WTC11 (cell line): ENCODE data around the gene SERPINI2. TPM values are rescaled to one million over a fixed set of nuclear protein-coding genes. Genes with fewer than 3 reads are reported as not detected.

Experiments used
- ATAC-seq: fragments of 200-7000 bp; cut with Tn5 transposase; 2 replicates; pipeline ENCODE4 v1.10.0; 2021; ENCODE audit warnings: mild to moderate bottlenecking, moderate library complexity
- CTCF ChIA-PET: fragments of 300-600 bp; sonication (Branson Sonifier 250); formaldehyde crosslinking; loops from one replicate; lab custom pipeline; 2021; ENCODE audit warnings: antibody characterized with exemption; lab: Charles Lee
- POLR2A ChIA-PET: fragments of 350-600 bp; sonication (Branson Sonifier 250); formaldehyde crosslinking; loops from one replicate; lab custom pipeline; 2021; ENCODE audit warnings: antibody characterized with exemption; lab: Charles Lee
- DNase-seq: peaks from one replicate; pipeline ENCODE4 v3.0.0; 2021; ENCODE audit warnings: low spot score
- H3K27ac Mint-ChIP-seq: 2 replicates; pipeline ENCODE4 v1.8.0; 2021; ENCODE audit warnings: mixed read lengths
- H3K27me3 Mint-ChIP-seq: 2 replicates; pipeline ENCODE4 v1.8.0; 2021; ENCODE audit warnings: low read depth, mild to moderate bottlenecking, moderate library complexity, mixed read lengths
- H3K36me3 Mint-ChIP-seq: 2 replicates; pipeline ENCODE4 v1.8.0; 2021; ENCODE audit warnings: mixed read lengths
- H3K4me1 Mint-ChIP-seq: 2 replicates; pipeline ENCODE4 v1.8.0; 2022; ENCODE audit warnings: mixed read lengths
- H3K4me3 Mint-ChIP-seq: 2 replicates; pipeline ENCODE4 v1.8.0; 2021; ENCODE audit warnings: mild to moderate bottlenecking, moderate library complexity, mixed read lengths
- H3K9me3 Mint-ChIP-seq: 2 replicates; pipeline ENCODE4 v1.8.0; 2021; ENCODE audit warnings: mixed read lengths
- ATF1 ChIP-seq: sonication (generic); formaldehyde crosslinking; IDR thresholded peaks from 2 replicates; pipeline ENCODE4 v1.8.1; 2023; ENCODE audit warnings: mild to moderate bottlenecking, moderate library complexity, missing genetic modification reagents
- CBFB ChIP-seq: sonication (generic); formaldehyde crosslinking; IDR thresholded peaks from 2 replicates; pipeline ENCODE4 v1.8.1; 2022; ENCODE audit warnings: mild to moderate bottlenecking, low read depth, missing genetic modification reagents
- FOXK1 ChIP-seq: sonication (generic); formaldehyde crosslinking; IDR thresholded peaks from 2 replicates; pipeline ENCODE4 v1.8.0; 2022; ENCODE audit warnings: mild to moderate bottlenecking, moderate library complexity, missing genetic modification reagents
- GRHL2 ChIP-seq: fragments of 250-450 bp; sonication (Bioruptor Pico); IDR thresholded peaks from 2 replicates; pipeline ENCODE4 v1.8.0; 2022; ENCODE audit warnings: mild to moderate bottlenecking, moderate library complexity; ENCODE audit not compliant: insufficient replicate concordance, severe bottlenecking
- NFATC4 ChIP-seq: fragments of 250-450 bp; sonication (Bioruptor Pico); IDR thresholded peaks from 2 replicates; pipeline ENCODE4 v1.9.0; 2021; ENCODE audit warnings: mild to moderate bottlenecking
- NR2C2 ChIP-seq: sonication (generic); formaldehyde crosslinking; IDR thresholded peaks from 2 replicates; pipeline ENCODE4 v1.8.0; 2022; ENCODE audit warnings: mild to moderate bottlenecking, missing genetic modification reagents
- RORB ChIP-seq: fragments of 250-450 bp; sonication (Bioruptor Pico); IDR thresholded peaks from 2 replicates; pipeline ENCODE4 v1.9.0; 2021; ENCODE audit warnings: mild to moderate bottlenecking
- SP1 ChIP-seq: sonication (generic); formaldehyde crosslinking; conservative IDR thresholded peaks from 2 replicates; pipeline ENCODE4 v1.8.1; 2022; ENCODE audit warnings: missing genetic modification reagents
- TEAD1 ChIP-seq: sonication (generic); formaldehyde crosslinking; IDR thresholded peaks from 2 replicates; pipeline ENCODE4 v1.8.0; 2022; ENCODE audit warnings: mild to moderate bottlenecking, missing genetic modification reagents
- ZNF263 ChIP-seq: sonication (generic); formaldehyde crosslinking; IDR thresholded peaks from 2 replicates; pipeline ENCODE4 v1.8.1; 2022; ENCODE audit warnings: low read depth, mild to moderate bottlenecking, moderate library complexity, missing genetic modification reagents
- ZNF423 ChIP-seq: fragments of 250-450 bp; sonication (Bioruptor Pico); IDR thresholded peaks from 2 replicates; pipeline ENCODE4 v2.1.2; 2022; ENCODE audit warnings: mild to moderate bottlenecking, moderate library complexity
- total RNA-seq: library from RNA; stranded (reverse); gene quantifications from 3 replicates; pipeline ENCODE4 v1.2.3, GENCODE V29; 2021
- TF ChIP-seq, protein P1 (sequence below): sonication (generic); formaldehyde crosslinking; IDR thresholded peaks from 2 replicates; pipeline ENCODE4 v1.8.1; 2023; ENCODE audit warnings: mild to moderate bottlenecking, moderate library complexity, missing genetic modification reagents
- TF ChIP-seq, protein P2 (sequence below): sonication (generic); formaldehyde crosslinking; conservative IDR thresholded peaks from 2 replicates; pipeline ENCODE4 v1.8.1; 2022; ENCODE audit warnings: mild to moderate bottlenecking, missing genetic modification reagents
- TF ChIP-seq, protein P3 (sequence below): fragments of 250-450 bp; sonication (Bioruptor Pico); IDR thresholded peaks from 2 replicates; pipeline ENCODE4 v1.9.0; 2021; ENCODE audit warnings: moderate library complexity, mild to moderate bottlenecking, inconsistent platforms, borderline replicate concordance
- TF ChIP-seq, protein P4 (sequence below): sonication (generic); formaldehyde crosslinking; IDR thresholded peaks from 2 replicates; pipeline ENCODE4 v1.8.0; 2022; ENCODE audit warnings: missing genetic modification reagents
- TF ChIP-seq, protein P5 (sequence below): sonication (generic); formaldehyde crosslinking; IDR thresholded peaks from 2 replicates; pipeline ENCODE4 v1.8.0; 2022; ENCODE audit warnings: mild to moderate bottlenecking, missing genetic modification reagents
- TF ChIP-seq, protein P6 (sequence below): fragments of 250-450 bp; sonication (Bioruptor Pico); IDR thresholded peaks from 2 replicates; pipeline ENCODE4 v1.9.0; 2021; ENCODE audit warnings: mild to moderate bottlenecking, borderline replicate concordance

The SERPINI2 gene
- total RNA-seq, 1 experiment from 2014 or later: not detected

DNA sequence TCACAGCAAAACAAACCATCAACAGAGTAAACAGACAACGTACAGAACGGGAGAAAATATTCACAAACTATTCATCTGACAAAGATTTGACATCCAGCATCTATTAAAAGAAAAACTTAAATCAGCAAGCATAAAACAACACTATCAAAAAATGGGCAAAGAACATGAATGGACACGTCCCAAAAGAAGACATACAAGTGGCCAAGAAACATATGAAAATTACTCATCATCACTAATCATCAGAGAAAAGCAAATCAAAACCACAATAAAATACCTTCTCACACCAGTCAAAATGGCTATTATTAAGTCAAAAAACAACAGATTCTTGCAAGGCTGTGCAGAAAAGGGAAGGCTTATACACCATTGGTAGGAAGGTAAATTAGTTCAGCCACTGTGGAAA, 13.7 kb upstream of the SERPINI2 start:
- Mint-ChIP-seq H3K4me1 (peaks cover 22% of the 10 kb centered on the region), H3K27me3 (peaks cover 3% of the 10 kb centered on the region), H3K27ac (no peak overlapping the region), H3K4me3 (no peak overlapping the region), H3K36me3 (no peaks in the 10 kb centered on the region), H3K9me3 (peaks cover 15% of the 10 kb centered on the region)
- CTCF ChIA-PET: no interaction called here
- DNase-seq (no peak), ATAC-seq (no peak)
- POLR2A ChIA-PET: no interaction called here
- no peak for TF ChIP-seq ATF1 (CRISPR knock-in tag)
- TF ChIP-seq, protein P1, sequence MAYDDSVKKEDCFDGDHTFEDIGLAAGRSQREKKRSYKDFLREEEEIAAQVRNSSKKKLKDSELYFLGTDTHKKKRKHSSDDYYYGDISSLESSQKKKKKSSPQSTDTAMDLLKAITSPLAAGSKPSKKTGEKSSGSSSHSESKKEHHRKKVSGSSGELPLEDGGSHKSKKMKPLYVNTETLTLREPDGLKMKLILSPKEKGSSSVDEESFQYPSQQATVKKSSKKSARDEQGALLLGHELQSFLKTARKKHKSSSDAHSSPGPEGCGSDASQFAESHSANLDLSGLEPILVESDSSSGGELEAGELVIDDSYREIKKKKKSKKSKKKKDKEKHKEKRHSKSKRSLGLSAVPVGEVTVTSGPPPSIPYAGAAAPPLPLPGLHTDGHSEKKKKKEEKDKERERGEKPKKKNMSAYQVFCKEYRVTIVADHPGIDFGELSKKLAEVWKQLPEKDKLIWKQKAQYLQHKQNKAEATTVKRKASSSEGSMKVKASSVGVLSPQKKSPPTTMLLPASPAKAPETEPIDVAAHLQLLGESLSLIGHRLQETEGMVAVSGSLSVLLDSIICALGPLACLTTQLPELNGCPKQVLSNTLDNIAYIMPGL: no peak
- TF ChIP-seq, protein P2, sequence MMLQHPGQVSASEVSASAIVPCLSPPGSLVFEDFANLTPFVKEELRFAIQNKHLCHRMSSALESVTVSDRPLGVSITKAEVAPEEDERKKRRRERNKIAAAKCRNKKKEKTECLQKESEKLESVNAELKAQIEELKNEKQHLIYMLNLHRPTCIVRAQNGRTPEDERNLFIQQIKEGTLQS (CRISPR knock-in tag): no peak
- TF ChIP-seq NFATC4 (CRISPR knock-in tag): no peak
- TF ChIP-seq, protein P3, sequence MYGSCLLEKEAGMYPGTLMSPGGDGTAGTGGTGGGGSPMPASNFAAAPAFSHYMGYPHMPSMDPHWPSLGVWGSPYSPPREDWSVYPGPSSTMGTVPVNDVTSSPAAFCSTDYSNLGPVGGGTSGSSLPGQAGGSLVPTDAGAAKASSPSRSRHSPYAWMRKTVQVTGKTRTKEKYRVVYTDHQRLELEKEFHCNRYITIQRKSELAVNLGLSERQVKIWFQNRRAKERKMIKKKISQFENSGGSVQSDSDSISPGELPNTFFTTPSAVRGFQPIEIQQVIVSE (CRISPR knock-in tag): no peak
- no peak for TF ChIP-seq FOXK1 (CRISPR knock-in tag)
- TF ChIP-seq RORB (CRISPR knock-in tag): no peak
- TF ChIP-seq TEAD1 (CRISPR knock-in tag): no peak
- no peak for TF ChIP-seq NR2C2 (CRISPR knock-in tag)
- TF ChIP-seq CBFB (CRISPR knock-in tag): no peak
- TF ChIP-seq, protein P4, sequence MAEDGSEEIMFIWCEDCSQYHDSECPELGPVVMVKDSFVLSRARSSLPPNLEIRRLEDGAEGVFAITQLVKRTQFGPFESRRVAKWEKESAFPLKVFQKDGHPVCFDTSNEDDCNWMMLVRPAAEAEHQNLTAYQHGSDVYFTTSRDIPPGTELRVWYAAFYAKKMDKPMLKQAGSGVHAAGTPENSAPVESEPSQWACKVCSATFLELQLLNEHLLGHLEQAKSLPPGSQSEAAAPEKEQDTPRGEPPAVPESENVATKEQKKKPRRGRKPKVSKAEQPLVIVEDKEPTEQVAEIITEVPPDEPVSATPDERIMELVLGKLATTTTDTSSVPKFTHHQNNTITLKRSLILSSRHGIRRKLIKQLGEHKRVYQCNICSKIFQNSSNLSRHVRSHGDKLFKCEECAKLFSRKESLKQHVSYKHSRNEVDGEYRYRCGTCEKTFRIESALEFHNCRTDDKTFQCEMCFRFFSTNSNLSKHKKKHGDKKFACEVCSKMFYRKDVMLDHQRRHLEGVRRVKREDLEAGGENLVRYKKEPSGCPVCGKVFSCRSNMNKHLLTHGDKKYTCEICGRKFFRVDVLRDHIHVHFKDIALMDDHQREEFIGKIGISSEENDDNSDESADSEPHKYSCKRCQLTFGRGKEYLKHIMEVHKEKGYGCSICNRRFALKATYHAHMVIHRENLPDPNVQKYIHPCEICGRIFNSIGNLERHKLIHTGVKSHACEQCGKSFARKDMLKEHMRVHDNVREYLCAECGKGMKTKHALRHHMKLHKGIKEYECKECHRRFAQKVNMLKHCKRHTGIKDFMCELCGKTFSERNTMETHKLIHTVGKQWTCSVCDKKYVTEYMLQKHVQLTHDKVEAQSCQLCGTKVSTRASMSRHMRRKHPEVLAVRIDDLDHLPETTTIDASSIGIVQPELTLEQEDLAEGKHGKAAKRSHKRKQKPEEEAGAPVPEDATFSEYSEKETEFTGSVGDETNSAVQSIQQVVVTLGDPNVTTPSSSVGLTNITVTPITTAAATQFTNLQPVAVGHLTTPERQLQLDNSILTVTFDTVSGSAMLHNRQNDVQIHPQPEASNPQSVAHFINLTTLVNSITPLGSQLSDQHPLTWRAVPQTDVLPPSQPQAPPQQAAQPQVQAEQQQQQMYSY: no peak
- TF ChIP-seq SP1 (CRISPR knock-in tag): no peak
- TF ChIP-seq ZNF423 (CRISPR knock-in tag): no peak
- TF ChIP-seq, protein P5, sequence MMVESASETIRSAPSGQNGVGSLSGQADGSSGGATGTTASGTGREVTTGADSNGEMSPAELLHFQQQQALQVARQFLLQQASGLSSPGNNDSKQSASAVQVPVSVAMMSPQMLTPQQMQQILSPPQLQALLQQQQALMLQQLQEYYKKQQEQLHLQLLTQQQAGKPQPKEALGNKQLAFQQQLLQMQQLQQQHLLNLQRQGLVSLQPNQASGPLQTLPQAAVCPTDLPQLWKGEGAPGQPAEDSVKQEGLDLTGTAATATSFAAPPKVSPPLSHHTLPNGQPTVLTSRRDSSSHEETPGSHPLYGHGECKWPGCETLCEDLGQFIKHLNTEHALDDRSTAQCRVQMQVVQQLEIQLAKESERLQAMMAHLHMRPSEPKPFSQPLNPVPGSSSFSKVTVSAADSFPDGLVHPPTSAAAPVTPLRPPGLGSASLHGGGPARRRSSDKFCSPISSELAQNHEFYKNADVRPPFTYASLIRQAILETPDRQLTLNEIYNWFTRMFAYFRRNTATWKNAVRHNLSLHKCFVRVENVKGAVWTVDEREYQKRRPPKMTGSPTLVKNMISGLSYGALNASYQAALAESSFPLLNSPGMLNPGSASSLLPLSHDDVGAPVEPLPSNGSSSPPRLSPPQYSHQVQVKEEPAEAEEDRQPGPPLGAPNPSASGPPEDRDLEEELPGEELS: no peak
- no peak for TF ChIP-seq ZNF263 (CRISPR knock-in tag)
- TF ChIP-seq, protein P6, sequence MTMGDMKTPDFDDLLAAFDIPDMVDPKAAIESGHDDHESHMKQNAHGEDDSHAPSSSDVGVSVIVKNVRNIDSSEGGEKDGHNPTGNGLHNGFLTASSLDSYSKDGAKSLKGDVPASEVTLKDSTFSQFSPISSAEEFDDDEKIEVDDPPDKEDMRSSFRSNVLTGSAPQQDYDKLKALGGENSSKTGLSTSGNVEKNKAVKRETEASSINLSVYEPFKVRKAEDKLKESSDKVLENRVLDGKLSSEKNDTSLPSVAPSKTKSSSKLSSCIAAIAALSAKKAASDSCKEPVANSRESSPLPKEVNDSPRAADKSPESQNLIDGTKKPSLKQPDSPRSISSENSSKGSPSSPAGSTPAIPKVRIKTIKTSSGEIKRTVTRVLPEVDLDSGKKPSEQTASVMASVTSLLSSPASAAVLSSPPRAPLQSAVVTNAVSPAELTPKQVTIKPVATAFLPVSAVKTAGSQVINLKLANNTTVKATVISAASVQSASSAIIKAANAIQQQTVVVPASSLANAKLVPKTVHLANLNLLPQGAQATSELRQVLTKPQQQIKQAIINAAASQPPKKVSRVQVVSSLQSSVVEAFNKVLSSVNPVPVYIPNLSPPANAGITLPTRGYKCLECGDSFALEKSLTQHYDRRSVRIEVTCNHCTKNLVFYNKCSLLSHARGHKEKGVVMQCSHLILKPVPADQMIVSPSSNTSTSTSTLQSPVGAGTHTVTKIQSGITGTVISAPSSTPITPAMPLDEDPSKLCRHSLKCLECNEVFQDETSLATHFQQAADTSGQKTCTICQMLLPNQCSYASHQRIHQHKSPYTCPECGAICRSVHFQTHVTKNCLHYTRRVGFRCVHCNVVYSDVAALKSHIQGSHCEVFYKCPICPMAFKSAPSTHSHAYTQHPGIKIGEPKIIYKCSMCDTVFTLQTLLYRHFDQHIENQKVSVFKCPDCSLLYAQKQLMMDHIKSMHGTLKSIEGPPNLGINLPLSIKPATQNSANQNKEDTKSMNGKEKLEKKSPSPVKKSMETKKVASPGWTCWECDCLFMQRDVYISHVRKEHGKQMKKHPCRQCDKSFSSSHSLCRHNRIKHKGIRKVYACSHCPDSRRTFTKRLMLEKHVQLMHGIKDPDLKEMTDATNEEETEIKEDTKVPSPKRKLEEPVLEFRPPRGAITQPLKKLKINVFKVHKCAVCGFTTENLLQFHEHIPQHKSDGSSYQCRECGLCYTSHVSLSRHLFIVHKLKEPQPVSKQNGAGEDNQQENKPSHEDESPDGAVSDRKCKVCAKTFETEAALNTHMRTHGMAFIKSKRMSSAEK: no peak
- no peak for TF ChIP-seq GRHL2 (CRISPR knock-in tag)
